GM18907 (cell line): ENCODE measurements around the gene PHPT1.

ENCODE experiments used
- ATAC-seq: cut with Tn5 transposase; IDR thresholded peaks from one replicate; pipeline ENCODE4 v1.9.1; 2021; ENCODE audit warnings: mild to moderate bottlenecking, moderate library complexity; ENCODE audit not compliant: unreplicated experiment

The PHPT1 gene

DNA sequence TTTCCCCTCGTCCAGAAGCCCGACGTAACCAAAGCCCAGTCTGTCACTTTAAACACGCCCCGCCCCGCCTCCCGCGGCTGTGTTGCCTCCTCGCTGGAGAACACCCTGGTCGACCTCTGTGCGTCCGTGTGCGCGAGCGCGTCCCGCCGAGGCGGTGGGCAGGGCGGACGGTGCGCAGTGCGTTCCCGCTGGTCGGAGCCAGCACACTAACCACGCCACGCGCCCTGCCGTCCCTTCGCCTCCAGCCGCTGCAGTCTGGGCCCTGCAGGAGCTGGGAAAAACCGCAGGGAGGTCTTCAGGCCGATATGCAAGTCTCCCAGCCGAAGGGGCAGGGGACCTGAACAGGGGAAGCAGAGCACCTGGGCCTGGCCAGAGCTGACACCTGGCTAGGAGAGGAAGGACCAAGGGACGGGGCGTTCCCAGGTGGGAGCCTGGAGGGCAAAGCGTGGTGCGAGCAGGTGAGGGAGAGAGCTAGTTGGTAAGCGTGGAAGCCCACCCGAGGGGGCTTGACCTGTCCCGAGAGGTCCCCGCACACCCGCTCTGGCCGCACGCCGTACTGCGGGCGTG is 1.3 kb upstream of the PHPT1 start:
- no peak for ATAC-seq

DNA sequence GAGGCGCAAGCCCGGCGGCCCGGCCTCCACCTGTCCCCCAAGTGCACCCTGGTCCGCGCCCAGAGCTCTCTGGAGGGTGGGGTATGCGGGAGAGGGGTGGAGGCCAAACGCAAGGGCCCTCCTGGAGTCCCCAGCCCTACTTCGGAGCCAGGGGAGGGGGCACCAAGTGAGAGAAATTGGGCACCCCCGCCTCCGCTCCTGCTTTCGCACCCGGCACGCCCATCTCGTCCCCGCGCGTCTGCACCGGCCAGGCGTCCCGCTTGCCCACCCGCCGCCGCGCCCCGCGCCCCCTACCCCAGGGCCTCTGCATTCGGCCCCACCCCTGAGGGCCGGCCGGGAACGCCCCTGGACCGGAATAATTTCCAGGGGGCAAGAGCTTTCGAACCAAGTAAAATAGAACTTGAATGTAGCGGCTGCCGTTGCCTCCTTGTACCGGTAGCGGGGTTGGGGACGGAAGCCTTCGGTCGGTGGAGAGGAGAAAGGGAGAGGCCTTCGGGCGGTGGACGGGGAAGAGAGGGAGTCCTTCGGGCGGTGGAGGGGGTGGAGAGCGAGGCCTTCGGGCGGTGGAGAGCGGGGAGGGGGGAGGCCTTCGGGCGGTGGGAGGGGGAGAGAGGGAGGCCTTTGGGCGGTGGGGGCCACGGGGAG is 694 bp upstream of the PHPT1 start:
- no peak for ATAC-seq

DNA sequence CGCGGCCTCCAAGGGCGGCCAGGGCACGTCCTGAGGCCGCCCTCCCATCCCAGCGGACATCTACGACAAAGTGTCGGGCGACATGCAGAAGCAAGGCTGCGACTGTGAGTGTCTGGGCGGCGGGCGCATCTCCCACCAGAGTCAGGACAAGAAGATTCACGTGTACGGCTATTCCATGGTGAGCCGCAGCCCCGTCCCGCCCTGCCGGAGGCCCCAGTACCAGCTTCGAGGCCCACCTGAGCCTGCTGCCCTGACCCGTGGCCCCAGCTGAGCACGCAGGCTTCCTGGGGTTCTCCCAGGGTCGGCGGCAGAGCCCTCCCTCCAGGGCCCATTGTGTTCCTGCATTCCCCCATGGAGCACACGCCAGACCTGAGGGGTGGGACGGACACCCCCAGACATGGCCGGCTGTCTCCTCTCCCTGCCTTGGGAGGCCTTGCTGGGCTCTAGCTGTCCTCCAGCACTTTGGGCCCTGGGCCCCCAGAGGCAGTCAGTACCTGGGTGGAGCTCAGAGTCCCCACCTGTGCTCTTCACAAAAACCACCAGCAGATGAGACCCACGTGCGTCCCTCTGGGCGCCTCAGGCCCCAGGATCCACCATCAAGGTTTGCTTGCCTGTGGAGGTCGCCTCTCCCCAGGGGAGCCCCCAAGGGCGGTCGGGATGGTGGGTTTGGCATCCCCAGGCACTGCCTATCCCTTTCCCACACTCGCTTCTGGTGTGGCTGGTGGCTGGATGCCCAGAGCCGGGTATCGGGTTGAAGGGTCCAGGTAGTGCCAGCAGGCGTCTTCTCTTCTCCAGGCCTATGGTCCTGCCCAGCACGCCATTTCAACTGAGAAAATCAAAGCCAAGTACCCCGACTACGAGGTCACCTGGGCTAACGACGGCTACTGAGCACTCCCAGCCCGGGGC is 1.0 kb downstream of the PHPT1 start:
- ATAC-seq = no peak

DNA sequence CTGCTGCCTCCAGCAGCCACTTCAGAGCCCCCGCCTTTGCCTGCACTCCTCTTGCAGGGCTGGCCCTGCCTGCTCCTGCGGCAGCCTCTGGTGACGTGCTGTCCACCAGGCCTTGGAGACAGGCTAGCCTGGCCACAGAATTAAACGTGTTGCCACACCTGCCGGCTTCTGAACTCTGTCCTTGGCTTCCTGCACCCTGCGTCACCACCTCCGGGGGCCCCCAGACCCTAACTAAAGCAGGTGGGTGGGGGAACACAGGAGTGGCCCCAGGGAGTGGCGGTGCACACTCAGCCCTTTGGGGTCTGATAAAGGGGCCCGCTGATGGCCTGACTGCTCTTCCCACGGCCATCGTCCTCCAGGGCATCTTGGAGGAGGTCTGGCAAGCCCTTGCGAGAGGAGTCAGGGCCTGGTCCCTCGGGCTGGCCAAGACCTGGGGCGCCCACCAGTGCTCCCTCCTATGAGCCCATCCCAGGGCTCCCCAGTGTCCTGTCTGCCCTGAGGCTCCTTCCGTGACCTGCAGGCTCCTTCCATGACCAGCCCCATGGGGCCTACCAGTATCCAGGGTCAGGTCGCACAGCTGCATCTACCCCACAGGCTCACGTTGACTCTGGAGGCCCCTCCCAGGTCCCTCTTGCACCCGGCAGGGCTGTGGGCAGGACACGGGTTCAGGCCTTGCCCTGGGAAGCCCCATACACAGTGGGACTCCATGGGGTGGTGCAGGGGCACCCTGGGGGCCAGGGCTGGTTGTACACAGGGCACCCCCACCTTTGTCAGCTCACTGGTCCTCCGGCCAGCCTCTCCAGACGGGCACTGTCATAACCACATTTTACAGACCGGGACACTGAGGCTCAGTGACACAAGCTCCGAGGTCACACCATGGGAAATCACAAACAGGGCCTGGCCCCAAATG is 1.9 kb downstream of the PHPT1 start:
- ATAC-seq = no peak

DNA sequence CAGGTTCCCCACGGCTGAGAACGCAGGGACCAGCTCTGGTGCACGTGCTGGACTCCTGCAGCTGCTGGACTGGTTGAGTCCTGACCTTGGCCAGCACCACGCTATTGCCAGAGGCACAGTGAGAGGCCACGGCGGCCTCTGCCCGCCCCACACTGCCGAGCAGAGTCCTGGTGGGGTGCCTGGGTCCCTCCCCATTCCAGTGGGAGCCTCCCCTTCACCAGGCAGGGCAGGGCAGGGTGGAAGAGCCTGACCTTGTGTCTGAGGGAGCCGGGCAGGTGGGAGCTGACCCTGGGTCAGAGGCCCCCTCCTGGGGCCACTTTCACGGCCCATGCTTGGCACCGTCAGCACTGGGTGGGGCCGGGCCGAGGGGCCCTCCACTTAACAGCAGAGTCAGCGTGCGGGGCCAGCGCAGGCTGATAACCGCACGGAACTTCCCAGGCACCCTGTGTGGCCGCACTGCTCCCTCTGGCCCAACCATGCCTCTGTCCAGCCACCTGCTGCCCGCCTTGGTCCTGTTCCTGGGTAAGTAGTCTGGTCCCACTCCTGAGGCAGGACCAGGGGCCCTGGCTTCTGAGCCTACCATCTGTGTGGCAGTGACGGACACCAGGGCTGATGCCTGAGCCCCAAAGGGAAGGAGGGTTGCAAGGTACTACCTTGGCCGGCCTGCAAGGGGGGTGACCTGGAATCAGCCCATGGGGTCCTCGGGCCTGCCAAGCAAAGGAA is 2.9 kb downstream of the PHPT1 start, which contains the start of gene MAMDC4:
Gene MAMDC4, plus strand, starts transcription at position 406 of the 723 bp plus-strand sequence. Its CDS starts 71 bp downstream, at position 477.
- ATAC-seq = no peak

DNA sequence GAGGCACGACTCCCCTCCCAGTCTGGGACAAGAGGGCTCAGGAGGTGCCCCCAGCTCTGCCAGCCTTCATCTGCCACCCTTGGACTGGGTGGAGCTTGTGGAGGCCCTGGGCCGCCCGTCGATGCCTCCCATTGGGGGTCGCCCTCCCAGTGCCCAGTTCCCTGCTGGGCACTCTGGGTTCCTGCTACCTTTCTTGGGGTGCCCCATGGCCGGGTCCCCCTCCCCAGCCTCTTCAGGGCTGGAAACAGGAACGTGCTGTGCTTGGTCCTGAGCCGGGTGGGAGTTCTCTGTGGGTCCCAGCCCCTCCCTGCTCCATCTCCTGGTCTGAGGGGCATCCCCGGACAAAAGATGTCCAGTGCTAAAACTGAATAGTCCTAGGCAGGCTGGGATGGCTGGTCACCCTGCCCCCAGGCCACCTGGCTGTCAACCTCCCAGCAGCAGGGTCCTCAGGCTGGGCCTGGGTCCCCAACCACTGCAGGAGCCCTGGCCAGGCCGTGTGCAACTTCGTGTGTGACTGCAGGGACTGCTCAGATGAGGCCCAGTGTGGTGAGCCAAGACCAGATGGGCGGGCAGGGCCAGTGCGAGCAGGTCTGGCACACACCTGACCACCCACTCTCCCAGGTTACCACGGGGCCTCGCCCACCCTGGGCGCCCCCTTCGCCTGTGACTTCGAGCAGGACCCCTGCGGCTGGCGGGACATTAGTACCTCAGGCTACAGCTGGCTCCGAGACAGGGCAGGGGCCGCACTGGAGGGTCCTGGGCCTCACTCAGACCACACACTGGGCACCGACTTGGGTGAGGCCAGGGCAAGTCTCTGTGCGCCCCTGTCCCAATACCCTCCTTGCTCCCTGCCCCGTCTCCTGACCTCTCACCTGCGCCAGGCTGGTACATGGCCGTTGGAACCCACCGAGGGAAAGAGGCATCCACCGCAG is 3.7 kb downstream of the PHPT1 start:
- ATAC-seq = no peak

DNA sequence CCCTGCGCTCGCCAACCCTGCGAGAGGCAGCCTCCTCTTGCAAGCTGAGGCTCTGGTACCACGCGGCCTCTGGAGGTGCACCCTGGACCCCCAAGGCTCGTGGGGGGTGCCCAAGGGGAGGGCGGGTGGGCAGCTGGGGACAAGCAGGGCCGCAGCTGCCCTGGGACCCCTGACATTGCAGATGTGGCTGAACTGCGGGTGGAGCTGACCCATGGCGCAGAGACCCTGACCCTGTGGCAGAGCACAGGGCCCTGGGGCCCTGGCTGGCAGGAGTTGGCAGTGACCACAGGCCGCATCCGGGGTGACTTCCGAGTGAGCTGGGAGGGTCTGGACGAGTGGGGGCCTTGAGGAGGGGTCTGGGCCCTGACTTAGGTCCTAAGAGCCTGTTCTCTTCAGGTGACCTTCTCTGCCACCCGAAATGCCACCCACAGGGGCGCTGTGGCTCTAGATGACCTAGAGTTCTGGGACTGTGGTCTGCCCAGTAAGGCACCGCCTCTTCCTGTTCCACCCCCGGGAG is 4.4 kb downstream of the PHPT1 start:
- ATAC-seq = no peak

DNA sequence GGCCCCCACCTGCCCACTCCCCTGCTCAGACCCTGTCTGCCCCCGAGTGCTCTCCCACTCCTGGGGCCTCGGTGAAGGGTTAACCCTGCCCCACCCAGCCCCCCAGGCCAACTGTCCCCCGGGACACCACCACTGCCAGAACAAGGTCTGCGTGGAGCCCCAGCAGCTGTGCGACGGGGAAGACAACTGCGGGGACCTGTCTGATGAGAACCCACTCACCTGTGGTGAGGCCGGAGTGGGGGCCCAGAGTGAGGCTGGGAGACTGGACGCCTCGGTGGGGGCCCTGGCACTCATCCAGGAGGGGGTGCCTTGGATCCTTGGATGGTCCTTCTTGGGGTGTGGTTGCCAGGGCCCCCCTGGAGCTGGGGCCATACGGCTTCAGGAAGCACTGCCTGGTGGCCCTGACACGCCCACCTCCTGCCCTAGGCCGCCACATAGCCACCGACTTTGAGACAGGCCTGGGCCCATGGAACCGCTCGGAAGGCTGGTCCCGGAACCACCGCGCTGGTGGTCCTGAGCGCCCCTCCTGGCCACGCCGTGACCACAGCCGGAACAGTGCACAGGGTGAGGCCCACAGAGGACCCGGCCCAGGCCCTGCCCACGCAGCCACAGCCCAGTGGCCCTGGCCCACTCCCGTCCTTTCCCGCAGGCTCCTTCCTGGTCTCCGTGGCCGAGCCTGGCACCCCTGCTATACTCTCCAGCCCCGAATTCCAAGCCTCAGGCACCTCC is 5.1 kb downstream of the PHPT1 start:
- no peak for ATAC-seq

DNA sequence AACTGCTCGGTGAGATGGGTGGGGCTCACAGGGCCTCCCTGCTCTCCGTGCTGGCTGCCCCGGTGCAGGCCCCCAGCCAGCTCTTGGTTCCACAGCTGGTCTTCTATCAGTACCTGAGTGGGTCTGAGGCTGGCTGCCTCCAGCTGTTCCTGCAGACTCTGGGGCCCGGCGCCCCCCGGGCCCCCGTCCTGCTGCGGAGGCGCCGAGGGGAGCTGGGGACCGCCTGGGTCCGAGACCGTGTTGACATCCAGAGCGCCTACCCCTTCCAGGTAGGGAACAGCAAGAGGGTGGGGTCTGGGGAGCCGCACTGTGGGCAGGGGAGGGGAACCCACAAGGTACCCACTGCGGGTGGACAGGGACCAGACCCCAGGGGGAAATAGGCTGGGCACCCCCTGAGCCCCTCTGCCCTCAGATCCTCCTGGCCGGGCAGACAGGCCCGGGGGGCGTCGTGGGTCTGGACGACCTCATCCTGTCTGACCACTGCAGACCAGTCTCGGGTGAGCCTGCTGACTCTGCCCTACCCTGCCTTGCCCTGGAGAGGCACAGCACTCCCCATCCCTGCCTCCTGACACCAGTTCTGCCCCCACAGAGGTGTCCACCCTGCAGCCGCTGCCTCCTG is 5.7 kb downstream of the PHPT1 start:
- no peak for ATAC-seq

DNA sequence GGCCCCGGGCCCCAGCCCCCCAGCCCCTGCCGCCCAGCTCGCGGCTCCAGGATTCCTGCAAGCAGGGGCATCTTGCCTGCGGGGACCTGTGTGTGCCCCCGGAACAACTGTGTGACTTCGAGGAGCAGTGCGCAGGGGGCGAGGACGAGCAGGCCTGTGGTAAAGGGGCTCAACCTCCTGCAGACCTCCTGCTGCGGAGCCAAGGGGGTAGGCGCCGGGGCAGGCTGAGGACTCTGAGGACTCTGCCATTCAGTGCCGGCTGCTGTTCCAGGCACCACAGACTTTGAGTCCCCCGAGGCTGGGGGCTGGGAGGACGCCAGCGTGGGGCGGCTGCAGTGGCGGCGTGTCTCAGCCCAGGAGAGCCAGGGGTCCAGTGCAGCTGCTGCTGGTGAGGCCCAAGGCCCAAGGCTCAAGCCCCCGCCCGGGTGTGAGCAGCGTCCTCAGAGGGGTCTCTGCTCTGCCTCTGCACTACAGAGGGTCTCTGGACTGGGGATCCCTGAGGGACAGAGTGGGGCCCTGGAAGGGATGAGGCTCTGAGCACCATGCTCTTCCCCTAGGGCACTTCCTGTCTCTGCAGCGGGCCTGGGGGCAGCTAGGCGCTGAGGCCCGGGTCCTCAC is 6.4 kb downstream of the PHPT1 start:
- ATAC-seq = no peak

DNA sequence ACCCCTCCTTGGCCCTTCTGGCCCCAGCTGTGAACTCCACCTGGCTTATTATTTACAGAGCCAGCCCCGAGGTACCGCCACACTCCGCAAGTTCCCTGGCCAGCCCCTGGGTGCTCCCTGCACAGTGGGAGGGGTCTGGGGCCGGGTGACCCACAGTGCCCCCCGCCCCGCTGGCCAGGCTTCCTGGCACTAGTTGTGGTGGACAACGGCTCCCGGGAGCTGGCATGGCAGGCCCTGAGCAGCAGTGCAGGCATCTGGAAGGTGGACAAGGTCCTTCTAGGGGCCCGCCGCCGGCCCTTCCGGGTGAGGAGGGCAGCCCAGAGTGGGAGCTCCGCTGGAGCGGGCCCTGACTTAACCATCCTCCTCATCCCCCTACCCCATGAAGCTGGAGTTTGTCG is 6.9 kb downstream of the PHPT1 start:
- ATAC-seq = no peak

DNA sequence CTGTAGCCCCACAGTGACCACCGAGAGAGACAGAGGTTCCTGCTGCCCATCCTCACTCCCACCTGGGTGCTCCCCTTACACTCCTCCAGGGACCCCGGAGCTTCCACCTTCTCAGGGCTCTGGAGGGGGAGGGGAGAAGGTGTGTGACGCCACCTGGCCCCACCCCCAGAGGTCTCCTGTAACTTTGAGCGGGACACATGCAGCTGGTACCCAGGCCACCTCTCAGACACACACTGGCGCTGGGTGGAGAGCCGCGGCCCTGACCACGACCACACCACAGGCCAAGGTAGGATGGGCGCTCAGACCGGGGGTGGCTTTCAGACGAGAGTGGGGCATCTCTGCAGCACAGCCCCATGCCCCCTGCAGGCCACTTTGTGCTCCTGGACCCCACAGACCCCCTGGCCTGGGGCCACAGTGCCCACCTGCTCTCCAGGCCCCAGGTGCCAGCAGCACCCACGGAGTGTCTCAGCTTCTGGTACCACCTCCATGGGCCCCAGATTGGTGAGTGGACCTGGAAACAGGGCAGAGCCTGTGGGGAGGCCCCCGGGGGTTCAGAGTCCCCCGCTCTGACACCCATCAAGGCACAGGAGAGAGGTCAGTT is 7.4 kb downstream of the PHPT1 start:
- ATAC-seq = no peak

DNA sequence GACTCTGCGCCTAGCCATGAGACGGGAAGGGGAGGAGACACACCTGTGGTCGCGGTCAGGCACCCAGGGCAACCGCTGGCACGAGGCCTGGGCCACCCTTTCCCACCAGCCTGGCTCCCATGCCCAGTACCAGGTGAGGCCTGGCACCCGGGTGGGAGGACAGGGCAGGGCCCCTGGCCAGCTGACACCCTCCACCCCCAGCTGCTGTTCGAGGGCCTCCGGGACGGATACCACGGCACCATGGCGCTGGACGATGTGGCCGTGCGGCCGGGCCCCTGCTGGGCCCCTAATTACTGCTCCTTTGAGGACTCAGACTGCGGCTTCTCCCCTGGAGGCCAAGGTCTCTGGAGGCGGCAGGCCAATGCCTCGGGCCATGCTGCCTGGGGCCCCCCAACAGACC is 8.0 kb downstream of the PHPT1 start:
- no peak for ATAC-seq

DNA sequence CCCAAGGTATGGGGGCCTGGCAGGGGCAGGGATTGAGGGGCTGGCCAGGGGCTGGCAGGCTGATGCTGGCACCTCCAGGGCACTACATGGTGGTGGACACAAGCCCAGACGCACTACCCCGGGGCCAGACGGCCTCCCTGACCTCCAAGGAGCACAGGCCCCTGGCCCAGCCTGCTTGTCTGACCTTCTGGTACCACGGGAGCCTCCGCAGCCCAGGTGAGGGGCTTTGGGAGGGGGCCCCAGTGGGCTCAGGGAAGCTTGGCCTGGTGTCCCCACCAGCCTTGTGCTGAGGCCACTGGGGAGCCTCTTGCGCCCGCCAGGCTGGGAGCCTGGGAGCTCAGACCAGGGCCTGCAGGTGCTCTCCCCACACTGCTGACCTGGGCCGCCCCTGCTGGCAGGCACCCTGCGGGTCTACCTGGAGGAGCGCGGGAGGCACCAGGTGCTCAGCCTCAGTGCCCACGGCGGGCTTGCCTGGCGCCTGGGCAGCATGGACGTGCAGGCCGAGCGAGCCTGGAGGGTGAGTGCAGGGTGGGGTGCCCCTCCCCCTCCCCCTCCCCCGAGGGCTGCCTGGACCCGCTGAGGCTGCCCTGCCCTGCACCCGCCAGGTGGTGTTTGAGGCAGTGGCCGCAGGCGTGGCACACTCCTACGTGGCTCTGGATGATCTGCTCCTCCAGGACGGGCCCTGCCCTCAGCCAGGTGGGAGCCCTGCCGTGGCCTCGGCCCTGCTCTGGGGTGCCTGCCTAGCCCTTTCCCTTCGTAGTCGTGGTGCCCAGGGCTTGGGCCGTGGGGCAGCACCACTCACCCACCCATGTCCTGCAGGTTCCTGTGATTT is 8.6 kb downstream of the PHPT1 start:
- no peak for ATAC-seq

DNA sequence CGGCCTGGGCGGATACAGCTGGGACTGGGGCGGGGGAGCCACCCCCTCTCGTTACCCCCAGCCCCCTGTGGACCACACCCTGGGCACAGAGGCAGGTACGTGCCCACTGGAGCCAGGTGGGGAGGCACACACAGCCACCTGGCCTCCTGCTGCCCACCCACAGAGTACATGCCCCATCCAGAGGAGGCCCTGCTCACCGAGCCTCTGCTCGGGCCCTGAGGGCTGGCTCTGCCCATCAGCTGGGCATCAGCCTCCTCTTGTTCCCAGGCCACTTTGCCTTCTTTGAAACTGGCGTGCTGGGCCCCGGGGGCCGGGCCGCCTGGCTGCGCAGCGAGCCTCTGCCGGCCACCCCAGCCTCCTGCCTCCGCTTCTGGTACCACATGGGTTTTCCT is 9.2 kb downstream of the PHPT1 start:
- no peak for ATAC-seq
